Measurements from ENCODE around the gene RALGPS2. TPM values are rescaled to one million over a fixed set of nuclear protein-coding genes. Genes with fewer than 3 reads are reported as not detected.

Gene RALGPS2
- total and polyA plus RNA-seq, 2 donors from 2014 or later, result 3.6 to 32.8 TPM

DNA sequence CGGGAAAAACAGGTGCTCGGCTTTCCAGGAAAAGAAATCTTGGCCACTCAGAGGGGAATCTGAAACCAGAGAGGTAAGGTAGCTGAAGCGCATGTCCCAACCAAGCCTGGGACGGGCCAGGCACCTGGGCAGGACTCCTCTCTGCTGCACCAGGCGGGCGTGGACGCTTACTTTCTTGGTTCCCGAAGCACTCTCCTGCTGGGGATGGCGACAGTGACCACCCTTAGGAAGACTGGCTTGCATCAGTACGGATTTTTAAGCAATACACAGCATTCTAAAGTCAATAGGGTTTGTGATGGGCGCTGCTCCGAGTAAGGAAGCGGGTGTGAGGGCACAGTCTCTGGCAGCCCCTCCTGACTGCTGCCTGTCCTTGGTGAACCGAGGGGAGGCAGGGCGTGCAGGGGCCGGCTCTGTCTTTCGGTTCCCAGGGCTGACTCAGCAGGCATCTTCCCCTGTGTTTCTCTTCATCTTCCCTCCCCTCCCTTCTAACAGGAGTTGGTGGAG, 220.8 kb downstream of the RALGPS2 start:
- TF ChIP-seq, protein P1, sequence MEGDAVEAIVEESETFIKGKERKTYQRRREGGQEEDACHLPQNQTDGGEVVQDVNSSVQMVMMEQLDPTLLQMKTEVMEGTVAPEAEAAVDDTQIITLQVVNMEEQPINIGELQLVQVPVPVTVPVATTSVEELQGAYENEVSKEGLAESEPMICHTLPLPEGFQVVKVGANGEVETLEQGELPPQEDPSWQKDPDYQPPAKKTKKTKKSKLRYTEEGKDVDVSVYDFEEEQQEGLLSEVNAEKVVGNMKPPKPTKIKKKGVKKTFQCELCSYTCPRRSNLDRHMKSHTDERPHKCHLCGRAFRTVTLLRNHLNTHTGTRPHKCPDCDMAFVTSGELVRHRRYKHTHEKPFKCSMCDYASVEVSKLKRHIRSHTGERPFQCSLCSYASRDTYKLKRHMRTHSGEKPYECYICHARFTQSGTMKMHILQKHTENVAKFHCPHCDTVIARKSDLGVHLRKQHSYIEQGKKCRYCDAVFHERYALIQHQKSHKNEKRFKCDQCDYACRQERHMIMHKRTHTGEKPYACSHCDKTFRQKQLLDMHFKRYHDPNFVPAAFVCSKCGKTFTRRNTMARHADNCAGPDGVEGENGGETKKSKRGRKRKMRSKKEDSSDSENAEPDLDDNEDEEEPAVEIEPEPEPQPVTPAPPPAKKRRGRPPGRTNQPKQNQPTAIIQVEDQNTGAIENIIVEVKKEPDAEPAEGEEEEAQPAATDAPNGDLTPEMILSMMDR (IDR thresholded peaks at IDR 0.05; ENCODE audit: borderline replicate concordance, extremely low read depth, insufficient read depth), result no peak
- Histone ChIP-seq H3K9ac (ENCODE audit: low read length in 3 of 3) (no peak overlapping the region), H3K27me3 (ENCODE audit: control insufficient read depth, insufficient read depth, low read length) (no peaks in the 10 kb centered on the region), H3K4me3 (ENCODE audit: low read length in 3 of 3) (no peak overlapping the region), H3K27ac (ENCODE audit: low read depth in 2 of 2, low read length in 2 of 2) (no peak overlapping the region), H3K4me1 (ENCODE audit: control insufficient read depth in 2 of 3, insufficient read depth in 2 of 3, low read depth in 1 of 3, low read length in 3 of 3) (no peaks in the 10 kb centered on the region), H3K9me3 (ENCODE audit: control insufficient read depth in 2 of 3, insufficient read depth in 1 of 3, low read length in 3 of 3) (no peaks in the 10 kb centered on the region), H3K36me3 (ENCODE audit: control insufficient read depth in 2 of 3, insufficient read depth in 3 of 3, low read length in 3 of 3) (no peaks in the 10 kb centered on the region)
- no peak for FAIRE-seq
- intact Hi-C loops (cut with DNase I), result no loop called here
- DNase-seq, result peak in 1 of 5 donors; percentile 8

DNA sequence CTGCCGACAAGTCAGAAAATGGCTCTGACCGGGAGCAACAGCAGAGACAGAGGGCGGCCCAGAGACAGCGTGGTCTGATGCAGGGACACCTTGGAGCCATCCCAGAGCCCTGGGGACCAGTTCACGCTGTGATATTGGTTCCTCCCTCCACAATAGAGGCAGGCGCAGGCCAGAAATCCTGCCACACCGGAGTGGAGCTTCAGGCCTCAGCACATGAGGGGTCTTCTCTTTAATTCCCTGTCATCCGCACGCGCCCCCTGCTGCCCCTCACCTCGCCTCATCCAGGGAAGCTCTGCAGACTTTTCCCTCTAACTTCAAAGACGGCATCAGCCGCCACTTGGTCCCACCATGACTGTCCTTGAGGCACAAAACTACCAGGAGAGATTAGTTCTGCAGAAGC, 221.4 kb downstream of the RALGPS2 start:
- no peaks in the 10 kb centered on the region for H3K27me3 ChIP-seq (ENCODE audit: control insufficient read depth, insufficient read depth, low read length)
- no peak overlapping the region for H3K9ac ChIP-seq (ENCODE audit: low read length in 3 of 3)
- no peak overlapping the region for H3K27ac ChIP-seq (ENCODE audit: low read depth in 2 of 2, low read length in 2 of 2)
- no peaks in the 10 kb centered on the region for H3K9me3 ChIP-seq (ENCODE audit: control insufficient read depth in 2 of 3, insufficient read depth in 1 of 3, low read length in 3 of 3)
- H3K4me3 ChIP-seq (ENCODE audit: low read length in 3 of 3), result no peak overlapping the region
- no peaks in the 10 kb centered on the region for H3K4me1 ChIP-seq (ENCODE audit: control insufficient read depth in 2 of 3, insufficient read depth in 2 of 3, low read depth in 1 of 3, low read length in 3 of 3)
- FAIRE-seq, result no peak
- DNase-seq, result peak in 1 of 5 donors; percentile 6
- H3K36me3 ChIP-seq (ENCODE audit: control insufficient read depth in 2 of 3, insufficient read depth in 3 of 3, low read length in 3 of 3), result no peaks in the 10 kb centered on the region
- intact Hi-C loops (cut with DNase I), result no loop called here
- TF ChIP-seq, protein P1 (IDR thresholded peaks at IDR 0.05; ENCODE audit: borderline replicate concordance, extremely low read depth, insufficient read depth), result no peak

DNA sequence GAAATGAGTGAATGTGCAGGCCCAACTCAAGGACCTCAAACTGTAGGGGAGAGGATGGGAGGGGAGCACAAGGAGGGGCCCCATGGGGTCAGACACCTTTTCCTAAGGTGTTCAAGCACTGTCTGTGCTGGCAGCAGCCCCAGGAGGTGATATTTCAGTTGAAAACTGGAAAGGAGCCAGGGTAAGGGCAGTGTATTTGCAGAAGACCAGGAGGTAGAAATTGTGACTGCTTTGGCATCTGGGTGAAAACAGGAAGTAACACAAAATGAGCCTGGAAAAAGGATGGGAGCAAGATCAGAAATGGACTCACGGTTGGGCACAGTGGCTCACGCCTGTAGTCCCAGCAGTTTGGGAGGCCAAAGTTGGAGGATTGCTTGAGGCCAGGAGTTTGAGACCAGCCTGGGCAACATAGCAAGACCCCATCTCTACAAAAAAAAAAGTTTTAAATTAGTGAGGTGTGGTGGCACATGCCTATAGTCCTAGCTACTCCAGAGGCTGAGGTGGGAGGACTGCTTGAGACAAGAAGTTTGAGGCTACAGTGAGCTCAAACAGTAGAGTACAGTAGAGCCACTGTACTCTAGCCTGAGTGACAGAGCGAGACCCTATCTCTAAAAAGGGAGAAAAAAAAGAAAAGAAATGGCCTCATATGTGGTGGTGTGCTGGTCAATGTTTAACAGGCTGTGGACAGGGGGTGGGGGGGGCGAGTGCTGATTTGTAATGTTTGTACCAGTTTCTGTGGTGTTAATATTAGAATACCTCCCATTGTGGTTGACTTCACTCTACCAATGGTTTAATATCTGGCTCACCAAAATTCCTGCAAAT, 222.0 kb downstream of the RALGPS2 start:
- no peak overlapping the region for H3K4me3 ChIP-seq (ENCODE audit: low read length in 3 of 3)

More for the DNA sequence above, 222.0 kb downstream of the RALGPS2 start:
- DNase-seq (peak in 1 of 5 donors; percentile 6), FAIRE-seq (no peak)
- H3K9ac ChIP-seq (ENCODE audit: low read length in 3 of 3), result no peak overlapping the region
- H3K36me3 ChIP-seq (ENCODE audit: control insufficient read depth in 2 of 3, insufficient read depth in 3 of 3, low read length in 3 of 3), result no peaks in the 10 kb centered on the region
- H3K27me3 ChIP-seq (ENCODE audit: control insufficient read depth, insufficient read depth, low read length), result no peaks in the 10 kb centered on the region
- peaks cover 0 to 2% (median 0%) of the 10 kb centered on the region in 3 donors for H3K4me1 ChIP-seq (ENCODE audit: control insufficient read depth in 2 of 3, insufficient read depth in 2 of 3, low read depth in 1 of 3, low read length in 3 of 3)
- TF ChIP-seq, protein P1 (IDR thresholded peaks at IDR 0.05; ENCODE audit: borderline replicate concordance, extremely low read depth, insufficient read depth), result no peak
- H3K9me3 ChIP-seq (ENCODE audit: control insufficient read depth in 2 of 3, insufficient read depth in 1 of 3, low read length in 3 of 3), result no peaks in the 10 kb centered on the region
- intact Hi-C loops (cut with DNase I), result no loop called here
- no peak overlapping the region for H3K27ac ChIP-seq (ENCODE audit: low read depth in 2 of 2, low read length in 2 of 2)
